HEK293 (cell line): Measurements from ENCODE around the gene KCP.

Experiments
- CTCF ChIA-PET: fragments of 350-600 bp; formaldehyde crosslinking; extraction: SDS; loops from one replicate; lab custom pipeline; 2021; ENCODE audit warnings: antibody characterized with exemption; lab: Yijun Ruan, JAX
- POLR2A ChIA-PET: fragments of 300-600 bp; formaldehyde crosslinking; extraction: SDS; loops from one replicate; lab custom pipeline; 2020; ENCODE audit warnings: antibody characterized with exemption, inconsistent platforms; lab: Yijun Ruan, JAX
- H3K27ac ChIP-seq: fragments of 200-500 bp; sonication (Bioruptor generic); 2 replicates; pipeline ENCODE4 v1.5.1; 2014; ENCODE audit warnings: low read depth, low read length, control low read depth, inconsistent platforms; ENCODE audit errors: extremely low read depth
- H3K36me3 ChIP-seq, 2 experiments: fragments of 200-500 bp in 1 of 2; sonication (Bioruptor generic) in 1 of 2; 1 replicate in 1 of 2; 2 replicates in 1 of 2; pipeline ENCODE4 v1.5.1; 2014 to 2017; ENCODE audit warnings: inconsistent platforms in 2 of 2, low read length in 2 of 2; ENCODE audit not compliant: control insufficient read depth in 2 of 2, insufficient read depth in 1 of 2
- H3K4me1 ChIP-seq: fragments of 200-500 bp; sonication (Bioruptor generic); 2 replicates; pipeline ENCODE4 v1.5.1; 2014; ENCODE audit warnings: mild to moderate bottlenecking, low read length, inconsistent platforms; ENCODE audit not compliant: control insufficient read depth, insufficient read depth
- H3K4me3 ChIP-seq: 2 replicates; pipeline ENCODE4 v1.5.1; 2011; ENCODE audit warnings: low read depth, mild to moderate bottlenecking, control low read depth, low read length, moderate library complexity
- H3K9me3 ChIP-seq: fragments of 200-500 bp; sonication (Bioruptor generic); 2 replicates; pipeline ENCODE4 v1.5.1; 2014; ENCODE audit warnings: low read depth, low read length, inconsistent platforms; ENCODE audit not compliant: control insufficient read depth, insufficient read depth
- GLIS1 ChIP-seq: fragments of 450-650 bp; formaldehyde crosslinking; IDR thresholded peaks from 2 replicates; pipeline ENCODE4 v1.5.1; 2016; ENCODE audit warnings: missing biosample characterization, missing genetic modification characterization
- GLIS2 ChIP-seq: fragments of 450-650 bp; formaldehyde crosslinking; IDR thresholded peaks from 2 replicates; pipeline ENCODE4 v1.5.1; 2016; ENCODE audit warnings: missing biosample characterization, missing genetic modification characterization
- KLF1 ChIP-seq: fragments of 450-650 bp; formaldehyde crosslinking; IDR thresholded peaks from 2 replicates; pipeline ENCODE4 v1.5.1; 2016; ENCODE audit warnings: missing biosample characterization, missing genetic modification characterization
- PRDM1 ChIP-seq: fragments of 450-650 bp; formaldehyde crosslinking; IDR thresholded peaks from 2 replicates; pipeline ENCODE4; 2016; ENCODE audit warnings: missing biosample characterization, missing genetic modification characterization
- SCRT2 ChIP-seq: fragments of 450-650 bp; formaldehyde crosslinking; IDR thresholded peaks from 2 replicates; pipeline ENCODE4 v1.5.1; 2016; ENCODE audit warnings: missing biosample characterization, missing genetic modification characterization
- SP2 ChIP-seq: fragments of 450-650 bp; formaldehyde crosslinking; IDR thresholded peaks from 2 replicates; pipeline ENCODE4 v1.5.1; 2016; ENCODE audit warnings: missing biosample characterization, missing genetic modification characterization
- WT1 ChIP-seq: fragments of 450-650 bp; formaldehyde crosslinking; IDR thresholded peaks from 2 replicates; pipeline ENCODE4 v1.5.1; 2016; ENCODE audit warnings: missing biosample characterization, missing genetic modification characterization
- ZBTB20 ChIP-seq: fragments of 450-650 bp; formaldehyde crosslinking; IDR thresholded peaks from 2 replicates; pipeline ENCODE4 v1.5.1; 2016; ENCODE audit warnings: missing biosample characterization, missing genetic modification characterization
- ZBTB48 ChIP-seq: fragments of 450-650 bp; formaldehyde crosslinking; IDR thresholded peaks from 2 replicates; pipeline ENCODE4 v1.5.1; 2016; ENCODE audit warnings: missing biosample characterization, missing genetic modification characterization
- ZFHX2 ChIP-seq: fragments of 450-650 bp; formaldehyde crosslinking; conservative IDR thresholded peaks from 2 replicates; pipeline ENCODE4 v1.5.1; 2016; ENCODE audit warnings: missing biosample characterization, missing genetic modification characterization
- ZIC2 ChIP-seq: fragments of 450-650 bp; formaldehyde crosslinking; IDR thresholded peaks from 2 replicates; pipeline ENCODE4 v1.5.1; 2016; ENCODE audit warnings: missing biosample characterization, missing genetic modification characterization
- ZNF148 ChIP-seq: fragments of 450-650 bp; formaldehyde crosslinking; IDR thresholded peaks from 2 replicates; pipeline ENCODE4 v1.5.0; 2017; ENCODE audit warnings: missing biosample characterization, missing genetic modification characterization, borderline replicate concordance
- ZNF157 ChIP-seq: fragments of 450-650 bp; formaldehyde crosslinking; IDR thresholded peaks from 2 replicates; pipeline ENCODE4 v1.5.1; 2016; ENCODE audit warnings: missing biosample characterization, missing genetic modification characterization
- ZNF341 ChIP-seq: fragments of 450-650 bp; formaldehyde crosslinking; IDR thresholded peaks from 2 replicates; pipeline ENCODE4; 2016; ENCODE audit warnings: low read depth, missing biosample characterization, missing genetic modification characterization
- ZNF398 ChIP-seq: fragments of 450-650 bp; formaldehyde crosslinking; IDR thresholded peaks from 2 replicates; pipeline ENCODE4 v1.5.1; 2017; ENCODE audit warnings: missing biosample characterization, missing genetic modification characterization
- ZNF600 ChIP-seq: fragments of 450-650 bp; formaldehyde crosslinking; IDR thresholded peaks from 2 replicates; pipeline ENCODE4 v1.5.1; 2016; ENCODE audit warnings: missing biosample characterization, missing genetic modification characterization
- ZNF658 ChIP-seq: fragments of 450-650 bp; formaldehyde crosslinking; IDR thresholded peaks from 2 replicates; pipeline ENCODE4; 2016; ENCODE audit warnings: missing biosample characterization, missing genetic modification characterization

KCP gene

GRCh38 chr7:128833148-128833945, 77.2 kb downstream of the KCP start:
- Histone ChIP-seq H3K4me1 (no peaks in the 10 kb centered on the region), H3K4me3 (no peak overlapping the region), H3K9me3 (no peaks in the 10 kb centered on the region), H3K36me3 (peaks cover 0 to 38% of the 10 kb centered on the region in 2 experiments; a peak in 1 of 3 replicates), H3K27ac (no peak overlapping the region)
- ChIA-PET POLR2A (no interaction called here), CTCF (interaction anchor here (0.6 to 1.3 kb wide), 6 partner anchors 8 to 70 kb away, joined by 3 to 5 read pairs (median 4); no protein-coding TSS in a partner anchor)
- TF ChIP-seq KLF1 (tag by site-specific recombination) (peak; percentile 33; the same call in 1 of the 2 replicates), GLIS2 (peak; percentile 59; the same call in 1 of the 2 replicates), ZNF341 (peak; percentile 90), ZBTB20 (tag by site-specific recombination) (no peak), WT1 (tag by site-specific recombination) (peak; percentile 38), ZNF600 (tag by site-specific recombination) (peak; percentile 63; the same call in 1 of the 2 replicates), ZBTB48 (peak; percentile 68; the same call in 1 of the 2 replicates), PRDM1 (tag by site-specific recombination) (peak; percentile 71), GLIS1 (tag by site-specific recombination) (peak; percentile 95), ZNF398 (tag by site-specific recombination) (peak; percentile 89), ZFHX2 (tag by site-specific recombination) (peak; percentile 44; the same call in 1 of the 2 replicates), ZIC2 (peak; percentile 52), SP2 (tag by site-specific recombination) (peak; percentile 34; the same call in 1 of the 2 replicates), SCRT2 (tag by site-specific recombination) (no peak), ZNF157 (no peak)

GRCh38 chr7:128832880-128833147, 77.7 kb downstream of the KCP start:
- Histone ChIP-seq H3K9me3 (no peaks in the 10 kb centered on the region), H3K27ac (no peak overlapping the region), H3K36me3 (peaks cover 0 to 33% of the 10 kb centered on the region in 2 experiments; a peak in 1 of 3 replicates), H3K4me3 (no peak overlapping the region), H3K4me1 (no peaks in the 10 kb centered on the region)
- ChIA-PET CTCF (interaction anchor here (0.6 to 1.2 kb wide), 3 partner anchors 8 to 30 kb away, joined by 3 to 4 read pairs (median 4); no protein-coding TSS in a partner anchor), POLR2A (no interaction called here)
- TF ChIP-seq ZNF148 (tag by site-specific recombination): no peak
- no peak for TF ChIP-seq ZNF658 (tag by site-specific recombination)
